ENCODE measurements around the gene MDH1.

The MDH1 gene

DNA sequence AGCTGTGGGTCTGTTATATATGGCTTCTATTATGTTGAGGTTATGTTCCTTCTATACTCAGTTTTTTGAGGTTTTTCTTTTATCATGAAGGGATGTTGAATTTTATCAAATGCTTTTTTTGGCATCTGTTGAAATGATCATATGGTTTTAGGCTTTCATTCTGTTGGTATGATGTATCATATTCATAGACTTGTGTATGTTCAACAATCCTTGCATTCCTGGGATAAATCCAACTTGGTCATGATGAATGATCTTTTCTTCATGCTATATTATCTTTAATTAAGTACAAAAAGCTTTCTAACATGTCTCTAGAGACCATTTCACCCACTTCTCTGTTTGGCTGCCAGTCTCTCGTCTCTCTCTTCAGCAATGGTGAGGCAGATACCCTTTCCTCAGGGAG is 54.2 kb downstream of the MDH1 start:
- DNase-seq, result no peak

DNA sequence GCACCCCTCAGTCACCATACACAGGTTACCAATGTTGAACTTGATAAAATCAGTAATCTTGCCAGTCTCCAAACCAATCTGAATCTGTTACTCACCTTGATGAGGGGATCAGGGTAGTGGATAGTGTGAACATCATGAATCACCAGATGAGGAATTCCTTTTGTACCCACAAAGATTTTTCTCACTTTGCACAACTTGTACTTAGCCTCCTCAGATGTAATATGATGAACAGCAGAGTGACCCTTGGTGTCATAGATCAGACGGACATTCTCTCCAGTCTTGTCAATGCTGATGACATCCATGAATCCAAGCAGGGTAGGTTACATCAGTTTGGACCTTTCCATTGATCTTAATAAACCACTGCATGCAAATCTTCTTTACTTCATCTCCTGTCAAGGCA is 54.7 kb downstream of the MDH1 start:
- DNase-seq, result no peak

DNA sequence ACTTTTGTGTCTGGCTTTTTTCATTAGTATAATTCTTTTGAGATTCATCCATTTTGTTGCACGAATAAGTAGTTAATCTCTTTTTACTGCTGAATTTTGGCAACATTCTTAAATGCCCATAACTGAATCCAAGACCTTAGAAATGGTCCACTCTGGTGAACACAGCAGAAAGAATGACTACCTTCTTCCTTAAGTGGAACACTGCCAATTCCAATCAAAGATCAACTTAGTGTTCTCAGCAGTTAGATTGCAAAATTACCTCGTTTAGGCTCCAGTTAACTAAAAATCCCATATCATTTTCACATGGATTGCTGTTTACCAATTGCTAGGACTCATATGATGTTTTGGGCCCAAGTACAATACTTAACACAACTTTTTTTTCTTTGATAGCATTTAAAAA is 59.9 kb downstream of the MDH1 start:
- no peak for DNase-seq

DNA sequence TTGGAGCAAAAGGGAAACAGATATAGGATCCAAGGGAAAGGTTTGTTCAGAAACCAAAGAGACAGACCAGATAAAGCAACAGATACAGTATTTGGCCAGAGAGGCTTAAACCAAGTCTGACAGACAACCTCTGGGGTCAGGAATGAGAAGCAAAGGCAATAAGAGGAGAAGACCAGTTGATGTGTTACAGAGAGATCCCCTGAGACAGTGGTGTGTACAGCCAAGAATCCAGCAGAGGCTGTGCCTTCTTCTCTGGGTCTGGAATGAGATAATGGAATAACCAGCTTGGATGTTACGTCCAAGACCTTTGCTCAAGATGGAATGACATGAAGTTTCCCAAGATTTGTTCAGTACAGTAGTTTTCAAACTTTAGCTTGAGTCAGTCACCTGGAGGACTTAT is 61.1 kb downstream of the MDH1 start:
- DNase-seq, result no peak

DNA sequence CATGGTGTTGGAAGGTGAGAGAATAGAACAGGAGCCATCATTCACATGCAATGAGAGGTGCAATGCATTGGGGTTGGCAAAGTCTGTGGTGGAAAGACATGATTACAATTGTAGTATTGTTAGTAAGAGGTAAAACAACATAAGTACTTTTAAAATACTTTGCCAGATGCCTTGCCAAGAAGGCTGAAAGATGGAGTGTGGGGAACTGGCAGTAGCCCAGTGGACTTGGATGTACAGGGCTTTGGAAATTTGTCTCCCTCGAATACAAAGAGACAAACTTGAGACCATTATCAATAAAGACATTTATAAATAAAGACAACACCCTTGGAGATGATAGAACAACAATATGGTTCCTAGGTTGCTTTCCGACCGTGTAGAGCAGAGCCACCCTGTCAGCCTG is 62.0 kb downstream of the MDH1 start:
- no peak for DNase-seq

DNA sequence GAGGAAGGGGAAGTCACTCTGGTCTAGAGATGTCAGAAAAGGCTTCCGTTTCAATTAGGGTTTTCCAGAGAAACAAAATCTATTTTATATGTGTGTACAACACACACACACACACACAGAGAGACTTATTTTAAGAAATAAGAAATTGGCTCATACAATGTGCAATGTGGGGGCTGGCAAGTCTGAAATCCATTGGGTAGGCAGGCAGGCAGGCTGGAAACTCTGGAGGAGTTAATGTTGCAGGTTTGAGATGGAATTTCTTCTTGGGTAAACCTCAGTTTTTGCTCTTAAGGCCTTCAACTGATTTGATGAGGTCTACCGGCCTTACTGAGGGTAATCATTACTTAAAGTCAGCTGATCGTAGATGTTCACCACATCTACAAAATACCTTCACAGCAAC is 62.6 kb downstream of the MDH1 start:
- no peak for DNase-seq

DNA sequence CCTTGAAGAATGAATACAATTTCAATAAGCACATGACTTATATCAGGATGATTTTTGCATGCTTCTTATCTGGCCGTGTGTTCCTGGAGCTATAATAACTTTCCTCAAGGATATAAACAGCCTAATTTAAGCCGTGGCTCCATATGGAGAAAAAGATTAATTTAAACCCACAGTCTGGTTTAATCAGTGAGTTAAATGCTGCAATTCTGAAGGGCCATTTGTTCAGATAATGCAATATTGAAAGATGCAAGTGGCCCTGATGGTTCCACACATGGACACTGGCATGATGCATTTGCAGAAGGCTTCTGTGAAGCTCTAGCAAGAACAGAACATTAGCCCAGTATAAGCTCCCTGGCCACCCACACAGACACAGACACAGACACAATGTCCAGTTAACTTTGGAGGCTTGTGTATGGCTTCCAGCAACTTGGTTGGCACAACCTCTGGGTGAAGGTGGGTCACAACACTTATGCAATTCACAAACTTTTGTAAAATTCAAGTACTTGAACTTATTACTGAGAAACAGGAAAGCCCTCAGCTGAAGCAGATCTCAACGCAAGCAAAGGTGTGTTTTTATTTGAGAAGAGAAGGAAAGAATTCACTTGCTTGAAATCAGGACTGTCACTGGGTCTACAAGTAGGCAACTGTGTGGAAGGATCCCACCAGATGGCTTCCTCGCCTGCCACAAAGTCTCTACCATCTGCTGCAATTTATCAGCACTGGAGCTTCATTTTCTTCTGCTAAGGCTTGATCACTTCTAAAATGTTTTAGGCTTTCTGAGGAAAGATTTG is 63.3 kb downstream of the MDH1 start:
- no peak for DNase-seq

DNA sequence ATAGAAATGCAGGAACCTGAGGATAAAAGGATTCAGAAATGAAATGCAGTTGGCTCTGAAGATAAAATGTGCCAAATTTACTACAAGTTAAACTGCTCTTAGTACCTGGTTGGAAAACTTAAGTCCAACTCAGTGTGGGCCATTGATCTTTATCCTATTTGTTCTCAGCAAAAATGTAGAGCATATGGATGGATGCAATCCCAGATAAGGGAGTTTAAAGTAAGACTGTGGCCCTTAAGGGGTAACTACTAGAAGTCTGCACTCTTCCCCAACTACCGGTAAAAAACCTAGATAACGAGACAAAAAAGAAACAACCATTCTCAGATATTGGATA is 63.9 kb downstream of the MDH1 start:
- no peak for DNase-seq

DNA sequence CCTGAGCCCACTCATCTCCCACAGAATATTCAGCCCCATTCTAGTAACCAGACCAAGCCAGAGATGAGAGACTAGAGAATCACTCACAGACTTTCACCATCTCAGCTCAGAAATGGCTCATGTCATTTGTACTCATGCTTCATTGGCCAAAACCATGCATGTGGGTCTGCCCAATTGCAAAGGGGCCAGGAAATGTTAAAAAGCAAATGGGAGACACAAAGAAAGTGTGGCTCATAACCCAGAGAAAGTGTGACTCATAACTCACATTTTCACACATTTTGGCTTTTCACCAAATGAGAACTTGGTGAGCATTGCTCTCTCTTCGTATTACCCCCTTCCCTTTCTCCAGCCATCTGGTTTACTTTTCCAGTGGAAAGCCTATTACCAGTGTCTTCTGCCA is 66.2 kb downstream of the MDH1 start:
- DNase-seq, result no peak
